Transverse colon (tissue), 4 donors: Measurements from ENCODE around the gene GRIP2. TPM values are rescaled to one million over a fixed set of nuclear protein-coding genes. Genes with fewer than 3 reads are reported as not detected.

Source experiments
- DNase-seq: peaks from one replicate; pipeline ENCODE4 v3.0.0-alpha.2; 2019
- H3K27ac ChIP-seq, 4 donors: fragments of 200-600 bp; sonication (generic); 2 replicates each; pipeline ENCODE4 v1.5.1; 2016 to 2018; ENCODE audit warnings: inconsistent platforms in 4 of 4
- H3K27me3 ChIP-seq: fragments of 200-600 bp; sonication (generic); 2 replicates; pipeline ENCODE4 v1.5.1; 2017; ENCODE audit warnings: inconsistent platforms
- H3K36me3 ChIP-seq, 4 donors: fragments of 200-600 bp; sonication (generic); 2 replicates each; pipeline ENCODE4 v1.5.1; 2017 to 2019; ENCODE audit warnings: inconsistent platforms in 4 of 4
- H3K4me1 ChIP-seq, 4 donors: fragments of 200-600 bp; sonication (generic); 2 replicates each; pipeline ENCODE4 v1.5.1; 2017 to 2020; ENCODE audit warnings: inconsistent platforms in 4 of 4
- H3K4me3 ChIP-seq, 4 donors: fragments of 200-600 bp; sonication (generic); 1 replicate in 1 of 4; 2 replicates in 3 of 4; pipeline versions ENCODE4 v1.5.1 to v1.6.1; 2017 to 2019; ENCODE audit warnings: inconsistent platforms in 4 of 4
- H3K9me3 ChIP-seq, 2 donors: fragments of 200-600 bp; sonication (generic); 2 replicates each; pipeline ENCODE4 v1.5.1; 2017 to 2019; ENCODE audit warnings: inconsistent platforms in 2 of 2
- CTCF ChIP-seq, 5 experiments: fragments of 200-600 bp in 3 of 5; fragments of 450-650 bp in 2 of 5; sonication (generic) in 3 of 5; IDR thresholded peaks; 1 replicate in 2 of 5; 2 replicates in 3 of 5; pipeline ENCODE4 v1.5.1; 2016 to 2017; ENCODE audit warnings: antibody characterized with exemption in 5 of 5, inconsistent platforms in 3 of 5, mild to moderate bottlenecking in 2 of 5, moderate library complexity in 1 of 5
- EP300 ChIP-seq: sonication (generic); formaldehyde crosslinking; IDR thresholded peaks from one replicate; pipeline ENCODE4 v1.6.1; 2017; ENCODE audit warnings: antibody characterized with exemption, low read depth
- POLR2A ChIP-seq: fragments of 450-650 bp; IDR thresholded peaks from one replicate; pipeline ENCODE4 v1.6.1; 2016; ENCODE audit warnings: antibody characterized with exemption, mild to moderate bottlenecking, moderate library complexity
- POLR2AphosphoS5 ChIP-seq, 3 donors: sonication (generic); formaldehyde crosslinking; IDR thresholded peaks; one replicate each; pipeline ENCODE4 v1.6.1; 2016; ENCODE audit warnings: antibody characterized with exemption in 3 of 3
- WGBS, 2 donors: methylation state at CpG; one replicate each; pipeline ENCODE4 v1.1.5; 2018; ENCODE audit warnings: low coverage in 1 of 2; 5-methylcytosine and 5-hydroxymethylcytosine counted together
- in situ Hi-C, 4 donors: fragments of 200-750 bp; cut with MboI; loops; one replicate each; pipeline versions ENCODE4 v1.15.0 to v1.15.1; 2017; ENCODE audit warnings: low sequenced_read_pairs in 3 of 4, low pct_ligation_motif_present in 1 of 4, low pct_unique_long_range_greater_than_20kb in 1 of 4
- intact Hi-C: fragments of 100-400 bp; cut with DNase I; formaldehyde crosslinking; loops from one replicate; pipeline ENCODE4 v1.15.1; 2023; ENCODE audit warnings: low total_unique reads
- total RNA-seq, 4 donors: library from RNA; depleted of rRNA; stranded (reverse); fragments of >200 nt; gene quantifications; one replicate each; pipeline ENCODE4 v1.1.0, GENCODE V29; 2016

Gene GRIP2
- total RNA-seq, 4 donors from 2014 or later: 0.27 to 0.40 TPM; not detected in 2

GRCh38 chr3:14468621-14468981 lies 71.5 kb downstream of the GRIP2 start:
- peaks cover 0 to 4% (median 0%) of the 10 kb centered on the region in 4 donors for H3K36me3 ChIP-seq
- H3K4me3 ChIP-seq: no peak overlapping the region
- 90 to 94% methylated on average over 2 to 9 of the region's 13 CpGs for WGBS, 2 donors
- no peaks in the 10 kb centered on the region for H3K27me3 ChIP-seq
- intact Hi-C loops (loop anchor here (2.0 to 5.0 kb wide), 2 partner anchors 208 to 266 kb away; no protein-coding TSS in a partner anchor), in situ Hi-C loops (loop anchor here (10.0 to 25.0 kb wide), 5 partner anchors 74 to 581 kb away; partner anchors contain the start of gene WNT7A (in 1 of the 4))
- H3K4me1 ChIP-seq: no peaks in the 10 kb centered on the region
- H3K9me3 ChIP-seq: no peaks in the 10 kb centered on the region
- no peak for DNase-seq
- H3K27ac ChIP-seq: no peak overlapping the region
- no peak for TF ChIP-seq EP300

GRCh38 chr3:14467814-14468620 lies 72.1 kb downstream of the GRIP2 start:
- peak; percentile 35 for DNase-seq
- no peaks in the 10 kb centered on the region for H3K27me3 ChIP-seq
- peaks cover 0 to 4% (median 0%) of the 10 kb centered on the region in 4 donors for H3K36me3 ChIP-seq
- H3K27ac ChIP-seq: no peak overlapping the region
- in situ Hi-C loops (loop anchor here (10.0 to 25.0 kb wide), 5 partner anchors 73 to 581 kb away; partner anchors contain the start of gene WNT7A (in 1 of the 4)), intact Hi-C loops (loop anchor here (2.0 to 5.0 kb wide), 2 partner anchors 207 to 266 kb away; no protein-coding TSS in a partner anchor)
- TF ChIP-seq CTCF (IDR thresholded peaks at IDR 0.05): peak; percentile 89 to 95 (median 93)
- no peak for TF ChIP-seq POLR2AphosphoS5 (IDR thresholded peaks at IDR 0.05)
- no peak overlapping the region for H3K4me3 ChIP-seq
- no peaks in the 10 kb centered on the region for H3K9me3 ChIP-seq
- 66% methylated on average over 15 of the region's 15 CpGs; no CpG with 5 or more reads in 1 of the 2 donors for WGBS, 2 donors
- no peaks in the 10 kb centered on the region for H3K4me1 ChIP-seq

- H3K36me3 ChIP-seq: no peaks in the 10 kb centered on the region
- H3K4me1 ChIP-seq: peaks cover 0 to 1% (median 0%) of the 10 kb centered on the region in 4 donors
- in situ Hi-C loops (loop anchor here (10.0 to 25.0 kb wide), 5 partner anchors 72 to 579 kb away; partner anchors contain the start of gene WNT7A (in 1 of the 4)), intact Hi-C loops (loop anchor here (5.0 kb wide), 1 partner anchor 264 kb away; no protein-coding TSS in a partner anchor)
- TF ChIP-seq POLR2A: no peak
- TF ChIP-seq POLR2AphosphoS5 (IDR thresholded peaks at IDR 0.05): no peak
- TF ChIP-seq CTCF (IDR thresholded peaks at IDR 0.05): no peak
- no peak for TF ChIP-seq EP300
- WGBS, 2 donors: 96% methylated on average over 23 of the region's 23 CpGs; no CpG with 5 or more reads in 1 of the 2 donors
- no peak overlapping the region for H3K27ac ChIP-seq
- H3K4me3 ChIP-seq: no peak overlapping the region
- DNase-seq: no peak
- H3K9me3 ChIP-seq: no peaks in the 10 kb centered on the region
- no peaks in the 10 kb centered on the region for H3K27me3 ChIP-seq
Observed at GRCh38 chr3:14466179-14466903, 73.8 kb downstream of the GRIP2 start.

GRCh38 chr3:14465425-14465824 lies 74.7 kb downstream of the GRIP2 start:
- no peaks in the 10 kb centered on the region for H3K9me3 ChIP-seq
- intact Hi-C loops: loop anchor here (5.0 kb wide), 1 partner anchor 263 kb away; no protein-coding TSS in a partner anchor
- no peak for DNase-seq
- no peak overlapping the region for H3K4me3 ChIP-seq
- WGBS, 2 donors: 95 to 100% methylated on average over 1 to 3 of the region's 3 CpGs
- no peaks in the 10 kb centered on the region for H3K36me3 ChIP-seq
- no peaks in the 10 kb centered on the region for H3K27me3 ChIP-seq
- H3K27ac ChIP-seq: no peak overlapping the region
- TF ChIP-seq POLR2A (no peak), CTCF (IDR thresholded peaks at IDR 0.05) (no peak), POLR2AphosphoS5 (IDR thresholded peaks at IDR 0.05) (no peak), EP300 (no peak)
- in situ Hi-C loops: loop anchor here (10.0 to 25.0 kb wide), 5 partner anchors 71 to 578 kb away; partner anchors contain the start of gene WNT7A (in 1 of the 4)
- H3K4me1 ChIP-seq: peaks cover 0 to 7% (median 4%) of the 10 kb centered on the region in 4 donors
